ENCODE data around the gene FANK1. TPM values are rescaled to one million over a fixed set of nuclear protein-coding genes. Genes with fewer than 3 reads are reported as not detected.
"Not testable (repeated sequence)": the region's sequence is repeated elsewhere in the genome, so short reads cannot be mapped to it uniquely, and the experiment has no call there.

The FANK1 gene
- total RNA-seq, 1 experiment from 2014 or later, result 2.5 TPM

DNA sequence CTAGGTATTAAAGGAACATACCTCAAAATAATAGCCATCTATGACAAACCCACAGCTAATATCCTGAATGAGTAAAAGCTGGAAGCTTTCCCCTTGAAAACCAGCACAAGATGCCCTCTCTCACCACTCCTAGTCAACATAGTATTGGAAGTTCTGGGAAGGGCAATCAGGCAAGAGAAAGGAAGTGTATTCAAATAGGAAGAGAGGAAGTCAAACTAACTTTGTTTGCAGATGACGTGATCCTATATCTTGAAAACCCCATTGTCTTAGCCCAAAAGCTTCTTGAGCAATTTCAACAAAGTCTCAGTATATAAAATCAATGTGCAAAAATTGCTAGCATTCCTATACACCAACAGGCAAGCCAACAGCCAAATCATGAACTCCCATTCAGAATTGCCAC, 131.3 kb downstream of the FANK1 start:
- no peaks in the 10 kb centered on the region for H3K36me3 ChIP-seq (replicated peaks; ENCODE audit: control insufficient read depth, insufficient read depth, low read length)
- H3K27me3 ChIP-seq (ENCODE audit: control insufficient read depth, insufficient read depth, low read length), result no peaks in the 10 kb centered on the region
- no peak overlapping the region for H3K4me3 ChIP-seq (ENCODE audit: insufficient read depth, low read depth, low read length)
- DNase-seq, result no peak

DNA sequence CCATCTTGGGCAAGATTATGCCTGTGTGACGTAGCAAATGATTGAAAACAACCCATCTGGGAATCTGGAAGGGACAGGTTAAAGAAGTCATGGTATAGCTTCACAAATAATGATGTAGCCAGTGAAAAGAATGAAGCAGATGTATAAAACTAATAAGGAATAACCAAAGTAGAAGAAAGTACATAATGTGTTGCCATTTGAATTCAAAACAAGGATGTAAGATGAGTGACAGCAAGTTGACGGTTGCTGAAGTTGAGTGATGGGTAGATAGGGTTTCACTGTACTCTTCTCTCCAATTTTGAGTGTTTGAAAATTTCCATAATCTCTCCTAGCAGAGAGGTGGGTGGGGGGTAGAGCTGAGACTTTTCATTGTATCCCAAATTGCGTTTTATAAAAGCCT, 133.6 kb downstream of the FANK1 start:
- Histone ChIP-seq H3K4me3 (ENCODE audit: insufficient read depth, low read depth, low read length) (no peak overlapping the region), H3K27me3 (ENCODE audit: control insufficient read depth, insufficient read depth, low read length) (no peaks in the 10 kb centered on the region), H3K36me3 (replicated peaks; ENCODE audit: control insufficient read depth, insufficient read depth, low read length) (no peaks in the 10 kb centered on the region)
- no peak for DNase-seq

DNA sequence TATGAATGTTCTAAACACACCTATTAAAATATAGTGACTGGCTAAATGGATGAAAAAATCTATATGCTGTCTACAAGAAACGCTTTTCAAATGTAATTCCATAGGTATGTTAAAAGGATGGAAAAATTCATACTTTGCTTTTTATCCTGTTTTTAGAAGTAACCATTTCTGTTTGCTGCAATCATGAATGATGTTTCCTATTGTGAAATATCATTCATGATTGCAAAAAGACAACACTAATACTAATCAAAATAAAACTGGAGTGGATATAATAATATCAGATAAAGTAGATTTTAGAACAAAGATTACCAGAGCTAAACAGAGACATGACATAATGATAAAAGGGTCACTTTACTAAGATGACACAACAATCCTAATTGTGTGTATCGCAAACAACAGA, 138.2 kb downstream of the FANK1 start:
- no peak overlapping the region for H3K4me3 ChIP-seq (ENCODE audit: insufficient read depth, low read depth, low read length)
- DNase-seq, result no peak
- no peaks in the 10 kb centered on the region for H3K27me3 ChIP-seq (ENCODE audit: control insufficient read depth, insufficient read depth, low read length)
- H3K36me3 ChIP-seq (replicated peaks; ENCODE audit: control insufficient read depth, insufficient read depth, low read length), result no peaks in the 10 kb centered on the region

DNA sequence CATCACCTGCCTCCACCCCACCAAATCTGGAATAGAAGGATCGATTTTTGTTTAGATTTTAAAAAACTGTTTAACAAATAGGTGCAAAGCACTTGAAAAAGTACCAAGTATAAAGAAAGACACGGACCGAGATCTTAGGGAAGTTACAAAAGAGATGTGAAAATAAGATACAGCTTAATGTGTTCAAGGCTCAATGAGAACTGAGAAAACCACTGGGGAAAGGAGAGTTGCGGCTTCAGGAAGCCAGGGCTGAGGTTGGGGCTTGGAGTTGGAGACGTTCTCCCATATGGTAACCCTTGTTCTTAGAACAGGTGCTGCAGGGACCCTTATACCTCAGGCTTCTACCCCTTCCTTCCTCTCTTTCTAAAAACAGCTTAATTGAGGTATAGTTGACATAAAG, 140.2 kb downstream of the FANK1 start:
- Histone ChIP-seq H3K36me3 (replicated peaks; ENCODE audit: control insufficient read depth, insufficient read depth, low read length) (no peaks in the 10 kb centered on the region), H3K27me3 (ENCODE audit: control insufficient read depth, insufficient read depth, low read length) (no peaks in the 10 kb centered on the region), H3K4me3 (ENCODE audit: insufficient read depth, low read depth, low read length) (no peak overlapping the region)
- DNase-seq, result no peak

DNA sequence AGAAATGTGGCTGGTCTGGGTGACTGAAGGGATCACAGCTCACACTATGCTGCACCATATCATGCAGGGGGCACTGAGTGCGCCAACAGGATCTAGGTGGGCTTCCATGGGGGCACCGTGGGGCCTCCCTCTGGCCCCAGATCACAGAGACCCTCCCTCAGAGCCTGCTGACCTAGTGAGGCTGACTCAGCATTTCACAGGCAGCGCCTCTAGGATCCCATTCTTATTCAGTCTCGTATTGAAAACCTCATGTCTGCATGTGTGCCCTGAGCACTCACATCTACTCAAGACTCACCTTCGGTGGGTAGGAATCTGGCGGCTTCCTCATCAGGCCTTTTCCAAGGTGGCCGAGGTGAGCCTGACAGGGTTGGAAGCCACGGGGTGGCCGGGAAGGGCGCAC, 141.6 kb downstream of the FANK1 start:
- Histone ChIP-seq H3K4me3 (ENCODE audit: insufficient read depth, low read depth, low read length) (no peak overlapping the region), H3K36me3 (replicated peaks; ENCODE audit: control insufficient read depth, insufficient read depth, low read length) (no peaks in the 10 kb centered on the region), H3K27me3 (ENCODE audit: control insufficient read depth, insufficient read depth, low read length) (no peaks in the 10 kb centered on the region)
- DNase-seq, result no peak

DNA sequence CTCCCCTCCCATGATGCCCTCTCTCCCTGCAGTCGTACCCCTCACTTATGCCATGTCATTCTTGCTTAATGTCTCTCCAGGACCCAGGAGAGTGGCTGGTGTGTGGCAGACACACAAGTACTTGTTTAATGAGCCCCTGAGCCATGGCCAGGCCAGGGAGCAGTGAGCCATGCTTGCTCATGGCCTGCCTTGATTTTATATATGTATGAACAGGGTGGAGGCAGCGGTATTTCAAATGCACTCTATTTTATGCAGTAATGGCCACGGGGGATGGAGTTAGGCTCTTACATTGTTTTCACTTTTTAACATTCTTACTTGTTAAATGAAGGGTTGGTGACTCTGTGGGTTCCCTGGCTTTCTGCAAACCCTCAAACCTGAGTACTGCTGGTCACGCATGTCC, 144.8 kb downstream of the FANK1 start:
- no peaks in the 10 kb centered on the region for H3K27me3 ChIP-seq (ENCODE audit: control insufficient read depth, insufficient read depth, low read length)
- H3K36me3 ChIP-seq (replicated peaks; ENCODE audit: control insufficient read depth, insufficient read depth, low read length), result no peaks in the 10 kb centered on the region
- DNase-seq, result no peak
- H3K4me3 ChIP-seq (ENCODE audit: insufficient read depth, low read depth, low read length), result no peak overlapping the region

DNA sequence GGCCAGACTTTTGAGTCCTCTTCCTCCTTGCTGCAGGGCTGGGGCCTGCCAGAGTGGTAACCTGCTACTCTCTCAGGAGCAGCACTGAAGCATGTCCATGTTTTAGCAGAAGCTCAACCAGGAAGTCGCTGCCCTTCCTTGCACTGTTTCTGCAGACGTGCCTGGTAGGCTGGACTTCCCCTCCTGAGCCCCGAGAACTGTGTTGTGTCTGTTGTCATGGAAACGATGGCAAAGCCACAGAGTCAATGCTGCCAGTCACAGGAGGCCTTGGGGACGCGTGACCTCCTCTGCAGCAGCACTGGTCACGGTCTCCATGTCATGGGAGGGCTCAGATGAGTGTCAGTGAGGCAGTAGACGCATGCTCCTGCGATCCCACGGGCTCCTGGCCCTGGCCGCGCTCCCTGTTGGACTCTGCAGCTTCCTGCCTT, 145.5 kb downstream of the FANK1 start:
- Histone ChIP-seq H3K36me3 (replicated peaks; ENCODE audit: control insufficient read depth, insufficient read depth, low read length) (no peaks in the 10 kb centered on the region), H3K4me3 (ENCODE audit: insufficient read depth, low read depth, low read length) (no peak overlapping the region), H3K27me3 (ENCODE audit: control insufficient read depth, insufficient read depth, low read length) (no peaks in the 10 kb centered on the region)
- DNase-seq, result peak; percentile 77

DNA sequence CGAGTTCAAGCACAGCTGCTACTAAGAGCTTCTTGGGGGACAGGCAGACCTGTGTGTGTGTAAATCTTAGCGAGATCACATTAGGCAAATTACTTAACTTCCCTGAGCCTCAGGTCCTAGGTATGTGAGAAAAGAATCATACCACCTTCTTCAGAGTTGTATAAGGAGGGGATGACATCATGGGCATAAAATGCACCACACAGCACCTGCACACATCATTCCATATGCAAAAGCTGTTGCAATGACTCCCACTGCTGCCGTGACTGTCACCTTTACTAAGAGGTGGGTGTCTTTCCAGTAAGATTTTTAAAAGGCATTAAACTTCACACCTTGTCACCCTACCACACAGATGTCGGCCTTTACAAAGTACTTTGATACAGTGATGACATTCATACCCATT, 146.0 kb downstream of the FANK1 start:
- DNase-seq, result no peak
- Histone ChIP-seq H3K36me3 (replicated peaks; ENCODE audit: control insufficient read depth, insufficient read depth, low read length) (no peaks in the 10 kb centered on the region), H3K4me3 (ENCODE audit: insufficient read depth, low read depth, low read length) (no peak overlapping the region), H3K27me3 (ENCODE audit: control insufficient read depth, insufficient read depth, low read length) (no peaks in the 10 kb centered on the region)

DNA sequence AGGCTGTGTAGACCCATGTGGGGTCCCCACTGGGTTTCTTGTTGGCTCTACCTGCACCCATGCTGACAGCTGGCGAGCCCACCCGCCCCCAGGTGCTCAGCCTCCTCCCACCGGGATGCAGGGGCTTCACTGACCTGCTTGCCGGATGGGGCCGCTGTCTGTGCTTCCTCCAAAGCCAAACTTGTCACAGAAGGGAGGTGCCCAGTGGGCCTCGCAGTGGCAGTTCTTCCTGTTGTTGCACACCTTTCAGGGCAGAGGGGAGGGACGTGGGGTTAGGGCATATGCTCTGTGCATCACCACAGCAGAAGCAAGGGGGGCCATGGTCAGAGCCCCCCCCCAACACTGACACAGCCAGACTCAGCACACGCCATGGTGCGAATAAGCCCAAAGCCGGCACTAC, 146.5 kb downstream of the FANK1 start:
- Histone ChIP-seq H3K36me3 (replicated peaks; ENCODE audit: control insufficient read depth, insufficient read depth, low read length) (no peaks in the 10 kb centered on the region), H3K4me3 (ENCODE audit: insufficient read depth, low read depth, low read length) (no peak overlapping the region), H3K27me3 (ENCODE audit: control insufficient read depth, insufficient read depth, low read length) (no peaks in the 10 kb centered on the region)
- no peak for DNase-seq

DNA sequence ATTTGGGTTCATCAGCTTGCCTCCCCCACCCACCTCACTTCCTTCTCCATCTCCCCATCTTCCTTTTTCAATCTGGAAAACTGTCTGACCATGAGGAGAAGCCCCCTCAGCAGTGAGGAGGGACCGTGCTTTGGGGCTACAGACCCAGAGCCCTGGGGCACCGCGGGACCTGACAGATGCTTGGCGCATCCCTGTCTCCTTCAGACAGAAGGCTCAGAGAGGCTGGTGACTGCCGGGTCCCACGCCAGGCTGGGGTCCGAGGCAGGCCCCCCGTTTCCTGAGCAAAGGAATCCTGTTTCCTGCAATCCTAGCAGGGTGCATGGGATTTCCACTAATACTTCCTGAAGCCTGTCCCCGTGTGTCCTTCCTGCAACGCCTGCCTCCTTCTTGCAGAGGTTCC, 147.0 kb downstream of the FANK1 start:
- Histone ChIP-seq H3K36me3 (replicated peaks; ENCODE audit: control insufficient read depth, insufficient read depth, low read length) (no peaks in the 10 kb centered on the region), H3K4me3 (ENCODE audit: insufficient read depth, low read depth, low read length) (no peak overlapping the region), H3K27me3 (ENCODE audit: control insufficient read depth, insufficient read depth, low read length) (no peaks in the 10 kb centered on the region)
- no peak for DNase-seq

DNA sequence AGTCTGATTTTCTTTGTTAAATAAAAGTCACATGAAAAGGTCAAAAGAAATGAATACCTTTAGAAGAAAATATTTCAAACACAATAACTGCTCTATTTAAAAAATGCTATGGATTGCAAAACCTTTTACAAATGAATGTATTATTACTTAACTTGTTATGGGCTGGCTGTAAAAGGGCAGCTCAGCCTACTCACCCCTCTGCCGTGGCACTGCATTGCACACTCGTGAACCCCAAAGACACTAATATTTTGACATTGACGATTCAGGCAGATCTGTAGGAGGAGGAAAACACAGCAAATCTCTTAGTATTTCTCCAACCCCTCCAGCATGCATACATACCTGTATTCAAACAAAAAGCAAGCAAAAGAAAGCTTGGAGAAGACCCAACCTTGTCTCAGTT, 149.5 kb downstream of the FANK1 start:
- Histone ChIP-seq H3K27me3 (ENCODE audit: control insufficient read depth, insufficient read depth, low read length) (no peaks in the 10 kb centered on the region), H3K36me3 (replicated peaks; ENCODE audit: control insufficient read depth, insufficient read depth, low read length) (no peaks in the 10 kb centered on the region), H3K4me3 (ENCODE audit: insufficient read depth, low read depth, low read length) (no peak overlapping the region)
- no peak for DNase-seq

DNA sequence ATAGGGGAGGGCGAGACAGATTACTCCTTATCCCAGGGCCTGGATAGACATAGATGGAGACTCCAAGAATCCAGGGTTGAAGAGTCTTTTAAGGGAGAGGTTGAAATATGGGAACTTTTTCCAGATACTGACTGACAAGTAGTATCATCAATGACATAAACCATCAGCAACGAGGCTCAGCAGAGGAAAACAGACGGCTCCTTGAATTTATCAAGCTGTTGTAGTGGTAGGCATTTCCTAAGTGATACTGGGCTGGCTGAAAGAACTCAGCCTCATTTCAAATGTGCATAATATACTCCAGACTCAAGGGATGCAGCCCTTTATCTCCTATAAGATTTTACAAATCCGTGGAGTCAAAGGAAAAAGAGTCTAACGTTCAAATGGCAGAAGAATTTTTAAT, 150.5 kb downstream of the FANK1 start:
- no peak overlapping the region for H3K4me3 ChIP-seq (ENCODE audit: insufficient read depth, low read depth, low read length)
- no peaks in the 10 kb centered on the region for H3K27me3 ChIP-seq (ENCODE audit: control insufficient read depth, insufficient read depth, low read length)
- no peak for DNase-seq
- H3K36me3 ChIP-seq (replicated peaks; ENCODE audit: control insufficient read depth, insufficient read depth, low read length), result no peaks in the 10 kb centered on the region

DNA sequence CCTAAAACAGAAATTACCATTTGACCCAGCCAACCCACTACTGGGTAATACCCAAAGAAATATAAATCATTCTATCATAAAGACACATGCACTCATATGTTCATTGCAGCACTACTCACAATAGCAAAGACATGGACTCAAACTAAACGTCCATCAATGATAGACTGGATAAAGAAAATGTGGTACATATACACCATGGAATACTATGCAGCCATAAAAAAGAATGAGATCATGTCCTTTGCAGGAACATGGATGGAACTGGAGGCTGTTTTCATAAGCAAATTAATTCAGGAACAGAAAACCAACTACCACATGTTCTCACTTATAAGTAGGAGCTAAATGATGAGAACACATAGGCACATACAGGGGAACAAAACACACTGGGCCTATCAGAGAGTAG, 151.4 kb downstream of the FANK1 start:
- H3K36me3 ChIP-seq (replicated peaks; ENCODE audit: control insufficient read depth, insufficient read depth, low read length); DNase-seq; H3K4me3 ChIP-seq (ENCODE audit: insufficient read depth, low read depth, low read length); H3K27me3 ChIP-seq (ENCODE audit: control insufficient read depth, insufficient read depth, low read length): not testable (repeated sequence)

DNA sequence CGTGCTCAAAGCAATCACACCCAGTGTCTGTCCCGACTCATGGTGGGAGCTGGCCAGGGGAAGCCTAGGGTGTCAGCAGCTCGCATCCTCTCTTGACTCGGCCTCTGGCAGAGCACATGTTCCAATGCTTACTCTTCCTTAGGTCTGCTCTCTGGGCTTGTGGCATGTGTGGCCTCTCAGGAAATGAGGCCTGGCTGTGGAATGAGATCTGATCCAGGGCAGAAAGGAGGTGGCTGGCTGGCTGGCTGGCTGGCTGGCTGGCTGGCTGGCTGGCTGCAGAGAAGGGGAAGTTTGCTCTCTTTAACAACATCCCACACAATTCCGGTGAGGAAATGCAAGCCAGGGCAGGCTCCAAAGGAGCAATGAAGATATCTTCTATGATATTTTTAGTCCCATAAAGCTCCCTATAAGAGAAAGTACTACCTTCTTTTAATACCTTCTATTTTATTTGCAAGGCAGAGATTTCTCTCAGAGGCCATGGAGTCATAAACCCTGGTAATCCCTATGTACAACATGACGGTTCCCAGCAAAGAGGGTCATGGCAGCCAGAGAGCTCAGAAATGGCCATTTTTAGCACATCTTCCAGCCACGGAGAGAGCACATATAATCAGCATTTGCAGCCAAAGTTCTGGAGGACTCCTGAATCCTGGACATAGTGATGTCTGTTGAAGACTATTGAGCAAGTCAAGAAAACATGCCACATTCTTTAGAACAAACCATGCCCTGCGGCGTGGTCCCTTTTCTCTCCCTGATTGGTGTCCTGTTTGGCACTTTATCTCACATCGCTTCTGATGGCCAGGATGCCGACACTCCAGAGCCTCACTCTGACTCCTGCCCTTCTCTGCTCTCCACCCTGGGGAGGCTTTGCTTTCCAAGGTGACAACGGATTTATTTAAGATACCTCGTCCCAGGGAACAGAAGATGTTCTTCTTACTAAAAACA, 153.7 kb downstream of the FANK1 start:
- Histone ChIP-seq H3K4me3 (ENCODE audit: insufficient read depth, low read depth, low read length) (no peak overlapping the region), H3K36me3 (replicated peaks; ENCODE audit: control insufficient read depth, insufficient read depth, low read length) (no peaks in the 10 kb centered on the region), H3K27me3 (ENCODE audit: control insufficient read depth, insufficient read depth, low read length) (no peaks in the 10 kb centered on the region)
- no peak for DNase-seq

DNA sequence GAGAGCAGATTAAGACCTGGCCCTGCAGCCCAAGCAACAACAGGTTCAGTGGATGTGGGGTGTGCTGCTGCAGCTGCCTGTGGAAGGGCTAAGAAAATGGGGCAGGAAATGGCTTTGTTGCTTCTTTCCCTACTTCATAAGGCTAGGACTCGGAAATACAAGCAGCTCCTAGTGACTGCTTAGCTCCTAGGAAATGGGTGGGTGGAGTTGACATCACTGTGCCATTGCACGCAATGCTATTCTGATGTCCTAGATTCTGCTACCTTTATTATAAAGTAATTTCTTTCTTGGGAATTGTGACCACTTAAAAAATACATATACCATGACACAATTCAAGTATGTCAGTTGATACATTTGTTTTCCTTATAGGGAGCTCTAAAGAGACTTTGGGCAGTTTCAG, 155.8 kb downstream of the FANK1 start:
- H3K27me3 ChIP-seq (ENCODE audit: control insufficient read depth, insufficient read depth, low read length), result no peaks in the 10 kb centered on the region
- H3K36me3 ChIP-seq (replicated peaks; ENCODE audit: control insufficient read depth, insufficient read depth, low read length), result no peaks in the 10 kb centered on the region
- H3K4me3 ChIP-seq (ENCODE audit: insufficient read depth, low read depth, low read length), result no peak overlapping the region
- no peak for DNase-seq

DNA sequence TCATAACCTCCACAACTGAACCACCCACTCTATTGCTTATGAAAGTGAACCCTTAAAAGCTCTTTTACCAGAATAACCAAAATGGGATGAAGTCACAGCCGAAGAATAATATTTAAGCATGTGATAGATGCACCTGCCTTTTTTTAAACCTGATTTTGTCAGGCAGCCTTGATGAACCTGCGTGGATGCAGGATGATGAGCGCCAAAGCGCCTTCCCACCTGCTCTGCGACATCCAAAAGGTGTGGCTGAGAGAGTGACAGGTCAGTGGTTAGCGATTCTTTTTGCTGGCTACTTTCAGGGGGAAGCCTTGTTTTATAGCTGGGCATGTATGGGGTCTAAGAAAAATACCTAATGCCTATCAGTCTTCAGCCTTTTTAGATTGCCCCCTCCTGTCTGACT, 157.8 kb downstream of the FANK1 start:
- Histone ChIP-seq H3K36me3 (replicated peaks; ENCODE audit: control insufficient read depth, insufficient read depth, low read length) (no peaks in the 10 kb centered on the region), H3K4me3 (ENCODE audit: insufficient read depth, low read depth, low read length) (no peak overlapping the region), H3K27me3 (ENCODE audit: control insufficient read depth, insufficient read depth, low read length) (no peaks in the 10 kb centered on the region)
- DNase-seq, result no peak
